GM19372 (cell line): ENCODE results near the gene CYP2C8.
"Not testable (repeated sequence)": the region's sequence is repeated elsewhere in the genome, so short reads cannot be mapped to it uniquely, and the experiment has no call there.

ENCODE experiments used
- ATAC-seq: cut with Tn5 transposase; IDR thresholded peaks from one replicate; pipeline ENCODE4 v1.9.1; 2021; ENCODE audit warnings: mild to moderate bottlenecking, low read depth, moderate library complexity; ENCODE audit not compliant: unreplicated experiment

CYP2C8 gene

GRCh38 chr10:95069286-95069685 lies at the start of gene CYP2C8:
Gene CYP2C8, minus strand, starts transcription at chr10:95069497. Its CDS starts 95 bp downstream, at chr10:95069402.
- no peak for ATAC-seq

- ATAC-seq, result no peak
Observed at GRCh38 chr10:95116869-95117269, 47.6 kb upstream of the CYP2C8 start.

GRCh38 chr10:95110823-95111222 lies 41.5 kb upstream of the CYP2C8 start:
- not testable (repeated sequence) for ATAC-seq

GRCh38 chr10:95097805-95098204 lies 28.5 kb upstream of the CYP2C8 start:
- ATAC-seq, result no peak

GRCh38 chr10:95096143-95096542 lies 26.8 kb upstream of the CYP2C8 start:
- ATAC-seq, result no peak

- ATAC-seq, result not testable (repeated sequence)
Observed at GRCh38 chr10:95079626-95080025, 10.3 kb upstream of the CYP2C8 start.

GRCh38 chr10:95077556-95077955 lies 8.3 kb upstream of the CYP2C8 start:
- no peak for ATAC-seq

- no peak for ATAC-seq
Observed at GRCh38 chr10:95071107-95071660, 1.9 kb upstream of the CYP2C8 start.

- not testable (repeated sequence) for ATAC-seq
Observed at GRCh38 chr10:95064125-95064524, 5.2 kb downstream of the CYP2C8 start.

- no peak for ATAC-seq
Observed at GRCh38 chr10:95056744-95057363, 12.4 kb downstream of the CYP2C8 start.

- no peak for ATAC-seq
Observed at GRCh38 chr10:95049919-95050318, 19.4 kb downstream of the CYP2C8 start.

GRCh38 chr10:95048206-95048605 lies 21.1 kb downstream of the CYP2C8 start:
- no peak for ATAC-seq

GRCh38 chr10:95039281-95039680 lies 30.0 kb downstream of the CYP2C8 start:
- no peak for ATAC-seq

- no peak for ATAC-seq
Observed at GRCh38 chr10:95035332-95036295, 33.7 kb downstream of the CYP2C8 start.

GRCh38 chr10:95034401-95034800 lies 34.9 kb downstream of the CYP2C8 start:
- no peak for ATAC-seq

GRCh38 chr10:95031656-95032055 lies 37.6 kb downstream of the CYP2C8 start:
- ATAC-seq, result no peak

- no peak for ATAC-seq
Observed at GRCh38 chr10:95026461-95026860, 42.8 kb downstream of the CYP2C8 start.

- no peak for ATAC-seq
Observed at GRCh38 chr10:94997741-94998174, 71.5 kb downstream of the CYP2C8 start.

- no peak for ATAC-seq
Observed at GRCh38 chr10:94992811-94993210, 76.5 kb downstream of the CYP2C8 start.

GRCh38 chr10:94991243-94991888 lies 77.9 kb downstream of the CYP2C8 start:
- ATAC-seq, result no peak

GRCh38 chr10:94989192-94989591 lies 80.1 kb downstream of the CYP2C8 start:
- ATAC-seq, result no peak
